ENCODE measurements around the gene TRABD2B.

DNA sequence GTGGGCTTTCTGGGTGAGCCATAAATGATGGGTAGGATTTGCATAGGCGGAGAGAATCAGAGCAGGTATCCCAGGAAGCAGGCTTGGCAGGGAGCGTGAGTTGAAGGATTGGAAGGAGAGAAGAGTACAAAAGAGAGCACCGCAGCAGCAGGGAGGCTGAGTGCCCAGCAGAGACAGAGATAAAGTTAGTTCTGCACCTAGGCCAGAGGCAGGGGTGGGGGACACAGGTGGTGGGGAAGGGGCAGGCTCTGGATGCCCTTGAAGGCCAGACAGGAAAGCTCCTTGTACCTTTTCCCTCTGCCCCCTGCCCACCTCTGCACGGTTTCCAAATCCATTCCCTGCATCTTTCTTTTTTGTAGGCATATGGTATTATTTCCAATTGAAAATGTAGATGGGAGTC lies 33.0 kb upstream of the TRABD2B start:
- no peak for TF ChIP-seq RFXANK (CRISPR knock-in tag; IDR thresholded peaks at IDR 0.05)
- TF ChIP-seq POLR2AphosphoS2 (IDR thresholded peaks at IDR 0.05; ENCODE audit: low read depth, low read length): no peak
- TF ChIP-seq TCF7L2 (IDR thresholded peaks at IDR 0.05; ENCODE audit: low read depth, low read length): no peak
- no peak for TF ChIP-seq SPEN (CRISPR knock-in tag; IDR thresholded peaks at IDR 0.05; ENCODE audit: low read depth)
- no peak for TF ChIP-seq ZNF225 (CRISPR knock-in tag; IDR thresholded peaks at IDR 0.05)
- TF ChIP-seq NFYB (CRISPR knock-in tag; IDR thresholded peaks at IDR 0.05): no peak
- no peak for TF ChIP-seq RELA (CRISPR knock-in tag; IDR thresholded peaks at IDR 0.05)
- no peak for TF ChIP-seq RARA (CRISPR knock-in tag; IDR thresholded peaks at IDR 0.05)
- no peak for TF ChIP-seq STAT5B (CRISPR knock-in tag; IDR thresholded peaks at IDR 0.05)
